NT2/D1 (cell line): ENCODE results near the gene SERAC1.

ENCODE experiments used
- YY1 ChIP-seq: IDR thresholded peaks from 2 replicates; pipeline ENCODE4 v1.6.1; 2011; ENCODE audit not compliant: insufficient read length, insufficient read depth
- ZNF274 ChIP-seq: IDR thresholded peaks from 2 replicates; pipeline ENCODE4 v1.6.1; 2011; ENCODE audit warnings: mild to moderate bottlenecking, low read depth, low read length

DNA sequence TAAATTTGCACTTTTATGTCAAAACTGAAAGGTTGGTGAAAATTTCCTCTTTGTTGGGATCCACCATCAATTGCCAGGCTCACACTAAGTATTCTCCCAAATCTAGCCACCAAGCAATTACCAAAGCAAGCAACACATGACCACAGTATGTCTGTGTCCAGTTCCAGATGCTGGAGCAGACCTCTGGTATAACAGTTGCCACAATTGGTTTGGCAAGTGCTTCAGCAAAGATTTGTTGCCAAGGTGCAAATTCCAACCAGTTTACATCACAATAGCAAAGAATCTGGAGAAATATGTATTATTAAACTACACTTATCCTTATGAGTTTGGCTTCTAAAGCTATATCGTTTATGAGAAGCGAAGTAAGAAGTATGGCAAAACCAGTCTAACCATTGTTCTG lies 6.5 kb upstream of the SERAC1 start:
- TF ChIP-seq YY1: no peak
- no peak for TF ChIP-seq ZNF274
